Coronary artery (tissue), 2 donors: Measurements from ENCODE around the gene FUT3.

Experiments used
- DNase-seq: peaks from one replicate; pipeline ENCODE4 v3.0.0-alpha.2; 2017; ENCODE audit warnings: low spot score
- H3K27ac ChIP-seq, 2 donors: fragments of 200-600 bp; sonication (generic); one replicate each; pipeline ENCODE4 v1.5.1; 2016 to 2019
- H3K4me3 ChIP-seq: fragments of 200-600 bp; sonication (generic); 2 replicates; pipeline ENCODE4 v1.5.1; 2016; ENCODE audit warnings: mild to moderate bottlenecking, moderate library complexity
- TF ChIP-seq, protein P1 (sequence below): fragments of 200-600 bp; sonication (generic); IDR thresholded peaks from one replicate; pipeline ENCODE4 v1.5.1; 2019; ENCODE audit warnings: antibody characterized with exemption

The FUT3 gene

DNA sequence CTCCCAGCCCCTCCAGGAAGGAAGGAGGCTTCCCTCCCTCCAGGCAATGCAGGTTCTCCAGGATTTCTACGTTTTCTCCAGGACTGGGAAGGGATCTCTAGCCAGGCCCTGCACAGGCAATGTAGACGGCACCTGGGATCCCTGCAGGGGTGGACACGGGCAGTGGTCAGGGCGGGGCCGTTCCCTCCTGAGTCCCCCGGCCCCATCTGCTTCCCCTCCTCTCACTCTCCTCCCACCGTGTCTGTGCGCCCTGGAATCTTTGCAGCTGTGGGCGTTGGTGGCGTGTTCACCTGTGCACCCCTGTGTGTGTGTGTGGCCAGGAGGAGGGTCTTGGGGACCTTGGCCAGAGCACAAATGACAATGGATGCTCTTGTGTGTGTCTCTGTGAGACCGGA is 36.4 kb downstream of the FUT3 start:
- TF ChIP-seq, protein P1, sequence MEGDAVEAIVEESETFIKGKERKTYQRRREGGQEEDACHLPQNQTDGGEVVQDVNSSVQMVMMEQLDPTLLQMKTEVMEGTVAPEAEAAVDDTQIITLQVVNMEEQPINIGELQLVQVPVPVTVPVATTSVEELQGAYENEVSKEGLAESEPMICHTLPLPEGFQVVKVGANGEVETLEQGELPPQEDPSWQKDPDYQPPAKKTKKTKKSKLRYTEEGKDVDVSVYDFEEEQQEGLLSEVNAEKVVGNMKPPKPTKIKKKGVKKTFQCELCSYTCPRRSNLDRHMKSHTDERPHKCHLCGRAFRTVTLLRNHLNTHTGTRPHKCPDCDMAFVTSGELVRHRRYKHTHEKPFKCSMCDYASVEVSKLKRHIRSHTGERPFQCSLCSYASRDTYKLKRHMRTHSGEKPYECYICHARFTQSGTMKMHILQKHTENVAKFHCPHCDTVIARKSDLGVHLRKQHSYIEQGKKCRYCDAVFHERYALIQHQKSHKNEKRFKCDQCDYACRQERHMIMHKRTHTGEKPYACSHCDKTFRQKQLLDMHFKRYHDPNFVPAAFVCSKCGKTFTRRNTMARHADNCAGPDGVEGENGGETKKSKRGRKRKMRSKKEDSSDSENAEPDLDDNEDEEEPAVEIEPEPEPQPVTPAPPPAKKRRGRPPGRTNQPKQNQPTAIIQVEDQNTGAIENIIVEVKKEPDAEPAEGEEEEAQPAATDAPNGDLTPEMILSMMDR, result no peak
- H3K4me3 ChIP-seq, result no peak overlapping the region
- DNase-seq, result no peak
- no peak overlapping the region for H3K27ac ChIP-seq

DNA sequence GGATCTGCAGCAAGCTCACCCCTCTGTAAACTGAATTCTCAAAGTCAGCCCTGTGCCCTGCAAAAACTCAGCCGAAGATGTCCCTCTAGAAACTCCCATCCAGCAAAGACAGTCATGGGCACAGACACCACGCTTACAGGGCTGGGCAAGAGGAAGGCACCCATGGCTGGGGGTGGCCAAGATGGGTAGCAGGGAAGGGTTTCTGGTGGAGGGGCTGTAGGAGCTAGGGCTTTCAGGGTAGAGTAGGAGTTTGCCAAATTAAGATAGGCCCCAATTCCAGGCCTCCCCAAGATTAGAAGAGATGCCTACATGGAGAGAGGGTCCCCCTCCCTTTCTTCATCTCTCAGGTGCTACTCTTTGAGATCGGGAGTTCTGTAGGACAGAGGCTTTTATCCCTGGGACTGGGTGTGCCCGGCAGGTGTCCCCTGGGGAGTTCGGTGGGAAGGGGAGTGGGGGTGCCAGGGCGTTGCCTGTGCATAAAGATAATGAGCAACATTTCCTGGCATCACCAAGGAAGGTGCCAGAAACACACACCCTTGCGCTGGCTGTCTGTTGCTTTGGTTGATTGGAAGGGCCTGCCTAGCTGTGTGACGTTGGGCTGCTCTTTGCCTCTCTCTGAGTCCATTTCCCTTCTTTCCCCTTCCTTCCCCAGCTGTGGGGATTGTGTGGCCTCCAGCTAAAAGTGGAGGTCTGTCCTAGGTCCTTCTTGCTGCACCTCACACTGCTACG is 37.0 kb downstream of the FUT3 start:
- no peak overlapping the region for H3K27ac ChIP-seq
- H3K4me3 ChIP-seq, result no peak overlapping the region
- TF ChIP-seq, protein P1, result no peak
- no peak for DNase-seq

DNA sequence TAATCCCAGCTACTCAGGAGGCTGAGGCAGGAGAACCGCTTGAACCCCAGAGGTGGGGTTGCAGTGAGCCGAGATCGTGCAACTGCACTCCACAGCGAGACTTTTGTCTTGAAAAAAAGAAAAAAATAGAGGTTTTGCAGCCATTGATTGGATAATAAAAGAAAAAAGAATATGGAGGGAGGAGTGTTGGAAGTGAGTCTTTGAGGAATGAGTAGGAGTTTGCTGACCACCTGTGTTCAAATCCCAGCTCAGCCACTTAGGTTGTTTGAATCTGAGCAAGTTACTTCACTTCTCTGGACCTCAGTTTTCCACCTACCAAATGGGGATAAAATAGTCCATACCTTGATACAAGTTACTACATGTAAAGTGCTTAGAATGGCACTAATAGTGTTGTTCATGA is 40.1 kb downstream of the FUT3 start:
- Histone ChIP-seq H3K27ac (no peak overlapping the region), H3K4me3 (no peak overlapping the region)
- DNase-seq, result no peak
- TF ChIP-seq, protein P1, result no peak

DNA sequence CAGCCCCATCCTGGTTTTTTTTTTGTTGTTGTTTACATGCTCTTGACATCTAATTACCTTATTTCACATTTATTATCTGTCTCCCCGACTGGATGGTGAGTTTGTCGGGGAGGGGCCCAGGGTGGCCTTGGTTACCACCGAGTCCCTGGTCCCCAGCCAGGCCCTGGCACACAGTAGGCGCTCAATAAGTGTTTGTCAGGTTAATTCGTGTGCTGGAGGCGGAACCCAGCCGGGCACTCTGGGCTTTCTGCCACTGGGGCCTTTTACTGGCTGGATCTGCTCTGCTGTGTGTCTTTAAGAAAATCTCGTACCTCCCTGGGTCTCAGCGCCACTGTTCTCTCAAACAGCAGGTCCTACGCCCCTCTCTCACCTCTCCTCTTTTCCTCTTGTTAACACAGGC is 41.8 kb downstream of the FUT3 start:
- no peak overlapping the region for H3K27ac ChIP-seq
- TF ChIP-seq, protein P1, result no peak
- DNase-seq, result no peak
- no peak overlapping the region for H3K4me3 ChIP-seq

DNA sequence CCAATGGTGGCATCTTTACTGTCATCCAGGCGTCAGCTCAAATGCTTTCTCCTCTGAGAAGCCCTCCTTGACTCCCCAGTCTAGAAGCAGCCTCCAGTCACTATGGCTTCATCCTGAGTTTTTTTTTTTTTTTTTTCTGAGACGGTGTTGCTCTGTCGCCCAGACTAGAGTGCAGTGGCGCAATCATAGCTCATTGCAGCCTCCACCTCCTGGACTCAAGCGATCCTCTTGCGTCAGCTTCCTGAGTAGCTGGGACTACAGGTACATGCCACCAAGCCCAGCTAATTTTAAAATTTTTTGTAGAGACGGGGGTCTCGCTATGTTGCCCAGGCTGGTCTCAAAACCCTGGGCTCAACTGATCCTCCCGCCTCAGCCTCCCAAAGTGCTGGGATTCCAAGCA is 42.2 kb downstream of the FUT3 start:
- Histone ChIP-seq H3K4me3 (no peak overlapping the region), H3K27ac (no peak overlapping the region)
- TF ChIP-seq, protein P1, result no peak
- no peak for DNase-seq

DNA sequence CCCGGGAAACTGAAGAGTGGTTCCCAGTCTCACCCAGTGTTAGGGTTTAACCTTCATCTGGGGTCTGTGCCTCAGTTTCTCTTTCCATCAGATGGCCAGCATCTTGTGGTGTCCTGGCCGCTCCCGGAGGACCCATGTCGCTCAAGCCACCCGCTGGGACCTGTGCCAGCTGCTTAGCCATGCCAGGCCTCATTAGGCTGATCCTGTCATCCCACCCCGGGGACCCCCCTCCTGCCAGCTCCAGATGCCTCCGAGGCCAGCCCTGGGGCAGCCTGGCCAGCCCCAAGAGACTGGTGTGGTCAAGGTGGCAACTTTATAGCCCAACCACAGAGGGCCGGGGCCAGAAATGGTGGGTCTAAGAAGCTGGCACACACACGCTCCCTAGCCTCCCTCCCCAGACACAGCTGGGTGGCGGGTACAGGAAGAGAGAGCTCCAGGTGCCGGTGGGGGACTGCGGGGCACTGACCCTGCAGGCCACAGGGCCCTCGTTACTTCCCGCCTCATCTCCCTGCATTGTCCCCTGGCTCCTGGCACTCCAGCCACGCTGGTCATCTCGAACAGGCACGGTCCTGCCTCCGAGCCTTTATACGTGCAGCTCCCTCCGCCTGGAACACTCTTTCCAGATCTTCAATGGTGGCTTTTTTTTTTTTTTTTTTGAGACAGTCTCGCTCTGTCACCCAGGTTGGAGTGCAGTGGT is 43.0 kb downstream of the FUT3 start:
- DNase-seq, result no peak
- Histone ChIP-seq H3K27ac (no peak overlapping the region), H3K4me3 (no peak overlapping the region)
- TF ChIP-seq, protein P1, result no peak

DNA sequence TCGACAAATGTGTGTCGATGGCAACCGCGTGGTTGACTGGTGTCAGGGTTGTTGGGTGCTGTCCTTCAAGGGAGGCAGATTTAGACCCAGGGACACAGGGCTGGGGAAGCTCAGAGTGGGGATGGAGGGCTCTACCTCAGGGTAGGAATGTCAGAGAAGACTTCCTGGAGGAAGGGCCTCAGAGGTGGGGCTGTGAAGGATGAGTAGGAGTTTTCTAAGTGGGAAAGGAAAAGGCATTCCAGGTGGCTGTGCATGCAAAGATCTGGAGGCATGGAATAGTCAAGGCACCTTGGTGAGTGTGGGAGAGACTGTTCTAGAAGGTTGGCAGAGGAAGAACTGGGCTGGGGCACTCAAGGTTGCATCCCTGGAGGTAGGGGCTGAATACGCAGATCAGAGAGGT is 44.3 kb downstream of the FUT3 start:
- no peak overlapping the region for H3K27ac ChIP-seq
- TF ChIP-seq, protein P1, result no peak
- no peak for DNase-seq

More for the DNA sequence above, 44.3 kb downstream of the FUT3 start:
- no peak overlapping the region for H3K4me3 ChIP-seq
